Inflammatory macrophage treated with lipopolysaccharide for 1 hour (primary cell): ENCODE measurements around the gene ZFR2.

Experiments used
- DNase-seq, 2 donors: peaks; one replicate each; pipeline ENCODE4 v3.0.0-alpha.2; 2020 to 2022

ZFR2 gene

DNA sequence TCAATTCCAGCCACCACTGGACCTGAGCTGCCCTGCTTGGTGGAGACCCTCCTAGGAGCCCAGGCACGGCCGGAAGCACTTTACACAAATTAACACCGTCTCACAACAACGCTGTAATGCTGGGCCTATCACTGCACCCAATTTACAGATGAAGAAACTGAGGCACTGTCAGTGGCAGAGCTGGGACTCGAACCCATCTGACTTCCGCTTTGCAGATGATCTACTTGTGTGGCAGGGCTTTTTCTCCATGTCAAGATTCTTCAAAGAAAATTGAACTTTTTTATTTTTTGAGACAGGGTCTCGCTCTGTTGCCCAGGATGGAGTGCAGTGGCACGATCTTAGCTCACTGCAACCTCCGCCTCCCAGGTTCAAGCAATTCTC lies 33.8 kb downstream of the ZFR2 start:
- DNase-seq = no peak

DNA sequence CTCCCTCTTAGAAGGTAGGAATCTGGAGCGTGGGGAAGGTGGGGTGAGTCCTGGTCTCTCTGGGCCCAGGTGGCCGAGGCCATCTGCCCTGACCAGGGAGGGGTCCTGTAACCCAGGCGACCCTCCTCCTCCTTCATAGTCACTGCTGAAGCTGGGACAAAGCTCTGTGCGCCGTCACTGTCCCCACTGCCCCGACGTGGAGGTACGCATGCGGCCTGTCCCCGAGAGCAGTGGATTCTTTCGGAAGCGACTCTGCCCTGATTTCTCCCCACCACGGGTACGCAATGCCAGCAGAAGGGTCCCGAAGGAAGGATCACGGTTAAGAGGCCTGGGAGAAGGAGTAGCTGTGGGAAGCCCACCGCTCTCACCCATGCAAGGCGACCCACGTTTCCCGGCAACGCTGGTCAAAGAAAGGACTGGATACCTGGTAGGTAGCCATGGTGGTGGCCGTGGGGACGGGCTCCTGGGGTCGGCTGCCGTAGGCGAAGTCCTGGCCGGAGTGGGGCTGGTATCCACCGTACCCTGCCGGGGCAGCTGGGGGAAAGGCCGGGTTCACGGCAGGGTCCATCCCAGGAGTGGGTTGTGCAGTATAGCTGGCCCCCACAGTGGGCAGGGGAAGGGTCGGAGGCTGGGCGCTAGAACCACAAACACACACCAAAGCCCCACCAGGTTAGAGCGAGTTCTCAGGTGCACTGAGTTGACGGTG lies 34.3 kb downstream of the ZFR2 start:
- no peak for DNase-seq

DNA sequence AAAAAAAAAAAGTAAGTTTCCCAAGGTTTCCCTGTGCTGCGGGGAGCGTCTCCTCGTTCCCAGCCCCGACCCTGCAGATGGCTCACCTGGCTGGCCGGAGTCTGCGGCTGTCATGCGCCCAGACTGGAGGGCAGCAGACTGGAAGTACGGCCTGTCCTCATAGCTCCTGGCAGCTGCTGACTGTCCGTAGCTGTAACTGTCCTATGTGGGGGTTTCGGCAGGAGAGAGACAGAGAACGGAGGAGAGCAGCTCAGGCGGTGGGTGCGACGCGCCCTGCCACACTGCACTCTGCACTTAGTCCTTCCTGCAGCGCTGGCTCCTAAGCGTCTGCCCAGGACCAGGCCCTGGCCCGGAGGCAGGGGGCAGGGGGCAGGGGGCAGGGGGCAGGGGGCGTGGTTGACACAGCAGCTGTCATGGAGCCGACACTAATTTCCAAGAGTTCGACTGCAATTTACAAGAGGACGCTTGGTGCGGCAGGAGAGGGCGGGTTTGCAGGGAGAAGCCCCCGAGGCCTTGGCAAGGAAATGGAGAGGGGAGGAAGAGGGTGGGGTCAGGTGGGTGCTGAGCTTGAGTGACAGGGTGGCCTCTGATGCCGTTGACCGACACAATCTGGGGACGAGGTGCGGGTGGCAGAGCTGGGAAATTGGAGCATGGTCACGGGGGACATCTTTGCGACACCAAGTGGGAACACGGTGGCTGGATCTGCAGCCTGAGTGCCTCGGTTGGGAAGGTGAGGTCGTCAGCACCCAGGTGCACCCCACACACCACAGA lies 35.1 kb downstream of the ZFR2 start:
- no peak for DNase-seq

DNA sequence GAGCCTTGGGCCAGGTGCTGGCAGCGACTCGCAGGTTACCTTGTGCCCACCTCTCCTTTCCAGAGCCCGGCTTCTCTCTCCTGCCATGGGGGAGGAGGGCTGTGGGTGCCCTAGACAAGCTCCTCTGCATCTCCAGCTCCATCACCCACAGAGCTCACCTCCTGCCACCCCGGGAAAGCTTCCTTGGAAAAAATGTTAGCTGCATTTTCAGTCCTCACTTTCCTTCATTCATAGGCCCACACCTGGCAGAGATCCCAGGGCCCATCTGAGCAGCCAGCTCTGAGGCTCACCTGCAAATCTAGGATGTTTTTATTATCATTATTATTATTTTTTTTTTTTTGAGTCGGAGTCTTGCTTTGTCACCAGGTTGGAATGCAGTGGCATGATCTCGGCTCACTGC lies 36.8 kb downstream of the ZFR2 start:
- DNase-seq = no peak

DNA sequence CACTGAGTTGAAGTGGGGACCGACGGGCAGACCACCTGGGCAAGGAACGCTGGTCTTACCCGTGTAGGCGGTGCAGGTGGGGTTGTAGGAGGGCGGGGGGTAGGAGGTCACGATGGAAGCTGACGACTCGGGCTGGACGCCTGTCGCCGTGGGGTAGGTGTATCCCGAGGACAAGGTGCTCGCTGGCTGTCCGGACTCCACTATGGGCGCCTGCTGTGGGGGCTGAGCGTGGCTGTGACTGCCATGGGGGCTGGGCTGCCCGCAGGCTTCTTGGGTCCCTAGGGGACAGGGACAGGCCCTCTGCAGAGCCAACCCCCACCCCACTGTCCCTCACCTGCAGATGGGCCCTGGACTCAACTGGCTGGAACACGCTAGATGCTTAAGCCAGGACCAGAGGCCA lies 37.2 kb downstream of the ZFR2 start:
- DNase-seq = no peak

DNA sequence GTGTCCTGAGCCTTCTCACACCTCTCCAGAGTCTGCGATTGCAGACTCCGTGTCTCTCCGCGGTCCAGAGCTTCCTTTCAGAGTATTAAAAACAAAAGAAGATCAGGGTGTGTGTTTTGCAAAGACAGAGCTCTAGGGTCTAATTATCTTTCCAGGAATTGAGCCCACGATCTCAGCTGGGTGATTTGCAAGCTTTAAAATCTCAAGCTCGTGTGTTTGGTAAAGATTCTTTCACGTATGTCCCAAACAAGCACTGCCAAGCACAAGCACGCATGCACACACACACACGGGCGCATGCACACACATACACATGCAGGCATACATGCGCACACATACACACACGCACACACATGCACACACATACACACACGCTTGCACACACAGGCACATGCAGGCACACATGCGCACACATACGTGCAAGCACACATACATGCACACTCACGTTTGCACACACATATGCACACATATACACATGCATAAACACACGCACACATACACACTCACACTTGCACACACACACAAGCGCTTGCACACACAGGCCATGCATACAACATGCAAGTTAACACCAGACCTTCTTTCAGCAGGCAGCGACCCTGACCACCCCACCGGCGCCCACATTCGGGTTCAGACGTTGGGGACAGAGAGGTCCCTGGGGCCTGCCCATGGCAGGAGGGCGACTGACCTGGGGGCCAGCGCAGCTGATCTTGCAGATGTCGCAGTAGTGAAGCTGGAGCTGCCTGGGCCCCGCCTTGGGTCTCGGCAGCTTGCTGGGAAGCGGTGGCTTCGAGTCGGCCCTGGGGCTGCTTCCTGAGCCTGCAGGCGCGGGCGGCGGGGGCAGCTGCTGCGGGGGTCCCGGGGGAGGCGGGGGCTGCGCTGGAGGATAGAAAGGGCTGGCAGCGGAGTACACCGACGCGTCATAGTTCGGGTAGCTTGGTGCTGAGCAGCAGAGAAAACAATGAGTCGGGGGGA lies 37.9 kb downstream of the ZFR2 start:
- DNase-seq = no peak

DNA sequence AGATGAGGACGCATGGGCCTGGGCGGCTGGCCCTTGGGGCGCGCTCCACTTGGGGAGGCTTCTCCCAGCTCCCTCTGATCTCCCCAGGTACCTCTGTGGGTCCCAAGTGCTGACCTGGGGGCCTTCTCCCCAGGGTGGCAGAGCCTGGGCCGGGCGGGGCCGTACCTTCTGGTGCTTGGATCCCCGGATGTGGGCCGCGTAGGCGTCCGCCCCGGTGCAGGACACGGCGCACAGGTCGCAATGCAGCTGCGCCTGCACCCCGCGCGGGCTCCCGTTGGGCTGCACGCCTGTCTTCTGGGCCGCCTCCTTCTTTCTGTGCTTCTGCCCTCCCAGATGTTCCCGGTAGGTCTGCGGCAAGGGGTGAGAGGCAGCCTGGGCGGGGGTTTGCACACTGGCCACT lies 41.5 kb downstream of the ZFR2 start:
- DNase-seq = no peak

DNA sequence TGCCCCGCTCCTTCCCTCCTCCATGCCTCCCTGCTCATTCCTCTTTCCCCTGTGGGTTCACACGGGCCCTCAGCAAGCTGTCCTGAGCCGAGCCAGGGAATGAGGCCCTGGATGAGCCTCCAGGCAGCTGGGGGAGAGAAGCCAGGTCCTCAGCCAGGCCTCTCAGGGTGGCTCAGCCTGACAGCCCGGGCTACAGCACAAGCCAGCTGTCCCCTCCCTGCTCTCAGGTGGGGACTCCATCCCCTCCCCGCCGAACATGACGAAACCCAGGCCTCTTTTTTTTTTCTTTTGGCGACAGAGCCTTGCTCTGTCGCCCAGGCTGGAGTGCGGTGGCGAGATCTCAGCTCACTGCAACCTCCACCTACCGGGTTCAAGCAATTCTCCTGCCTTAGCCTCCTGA lies 42.7 kb downstream of the ZFR2 start:
- DNase-seq = no peak

DNA sequence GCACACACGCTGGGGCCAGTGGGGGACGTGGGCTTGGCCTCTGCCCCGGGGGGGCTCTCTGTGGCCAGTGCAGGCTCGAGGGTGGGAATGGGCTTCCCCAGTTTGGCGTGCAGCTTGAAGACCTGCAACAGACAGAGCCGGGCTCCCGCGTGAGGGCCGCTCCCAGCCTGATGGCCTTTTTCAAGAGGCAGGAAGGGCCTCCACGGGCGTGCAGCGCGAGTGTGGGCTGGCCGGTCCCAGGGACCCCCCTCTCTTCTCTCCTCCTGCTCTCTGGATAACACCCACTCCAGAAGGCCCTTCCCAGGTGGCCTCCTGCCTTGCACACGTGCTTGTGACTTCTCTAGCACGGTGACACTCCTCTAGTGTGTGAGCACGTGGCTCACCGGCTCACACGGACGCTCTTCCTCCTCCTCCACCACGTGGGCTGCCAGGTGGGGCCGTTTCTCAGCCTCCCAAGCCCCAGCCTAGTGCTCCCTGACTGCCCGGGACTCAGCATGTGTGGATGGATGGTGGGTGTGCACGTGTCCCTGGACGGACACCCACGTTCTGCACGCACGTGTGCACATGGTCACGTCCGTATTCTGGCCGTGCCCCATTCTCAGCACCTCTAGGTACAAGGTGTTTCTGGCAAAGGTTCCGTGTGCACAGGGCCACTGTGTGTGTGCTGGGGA lies 43.4 kb downstream of the ZFR2 start:
- DNase-seq = no peak

DNA sequence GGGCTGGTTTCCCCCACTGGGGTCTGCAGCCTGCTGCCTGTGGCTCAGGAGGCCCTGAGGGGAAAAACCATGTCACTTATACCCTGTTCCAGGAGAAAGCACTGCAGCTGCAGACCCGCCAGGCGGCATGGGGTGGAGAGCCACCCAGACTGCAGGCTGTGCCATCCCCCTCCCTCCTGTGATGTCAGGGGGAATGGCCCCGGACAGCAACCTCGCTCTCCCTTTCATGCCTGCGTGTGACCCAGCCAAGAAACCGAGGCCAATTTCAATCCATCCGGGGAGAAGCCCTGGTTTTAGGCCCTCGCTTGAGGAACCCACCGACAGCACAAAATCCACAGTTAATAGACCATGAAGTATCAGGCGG lies 45.5 kb downstream of the ZFR2 start:
- DNase-seq = no peak

DNA sequence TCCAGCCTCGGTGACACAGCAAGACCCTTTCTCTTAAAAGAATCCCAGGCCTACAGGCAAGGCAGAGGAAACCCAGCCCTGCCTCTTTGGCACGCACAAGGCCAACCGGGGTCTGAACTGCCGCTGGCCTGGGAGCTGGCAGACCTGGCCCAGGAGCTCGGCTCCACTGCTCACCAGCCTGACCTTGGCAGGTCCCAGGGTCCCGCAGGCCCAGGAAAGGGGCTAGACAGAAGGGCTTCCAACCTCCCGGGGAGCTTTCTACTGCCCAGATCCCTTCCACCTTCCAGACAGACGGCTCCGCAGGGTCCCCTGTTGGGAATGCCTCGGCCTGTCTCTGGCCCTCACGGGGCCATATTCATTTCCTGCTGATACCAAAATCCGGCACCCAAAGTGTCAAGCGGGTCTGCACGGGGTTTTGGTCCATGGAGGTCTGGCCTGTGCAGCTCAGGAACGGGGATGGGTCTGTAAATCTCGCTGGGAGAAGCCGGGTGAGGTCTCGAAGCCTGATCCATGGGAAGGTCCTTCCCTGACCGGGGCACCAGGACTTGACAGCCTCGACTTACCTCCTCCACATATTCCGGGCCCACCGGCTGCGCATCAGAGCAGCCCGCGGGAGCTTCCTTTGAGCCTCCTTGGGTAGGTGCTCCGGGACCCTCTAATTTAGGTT lies 46.0 kb downstream of the ZFR2 start:
- no peak for DNase-seq

DNA sequence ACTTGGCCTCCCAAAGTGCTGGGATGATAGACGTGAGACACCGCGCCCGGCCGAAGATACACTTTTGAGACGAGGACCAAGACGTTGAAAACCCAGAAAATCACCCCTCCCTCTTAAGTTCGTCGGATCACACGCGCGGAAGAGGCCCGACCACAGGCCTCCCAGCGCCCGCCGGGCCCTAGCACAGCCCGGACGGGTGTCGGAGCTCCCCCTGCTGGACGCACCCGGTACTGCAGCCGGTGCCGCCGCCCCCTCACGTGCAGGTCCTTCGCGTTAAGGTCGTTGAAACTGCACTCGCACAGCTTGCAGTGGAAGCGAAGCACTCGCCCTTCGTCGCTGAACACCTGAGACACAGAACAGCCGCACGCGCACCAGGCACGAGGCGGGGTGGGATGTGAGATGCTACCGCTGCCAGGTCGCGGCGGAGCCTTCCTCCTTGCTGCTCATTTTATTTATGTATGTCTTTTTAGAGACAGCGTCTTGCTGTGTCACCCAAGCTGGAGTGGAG lies 46.9 kb downstream of the ZFR2 start:
- DNase-seq = peak; percentile 60 to 93

DNA sequence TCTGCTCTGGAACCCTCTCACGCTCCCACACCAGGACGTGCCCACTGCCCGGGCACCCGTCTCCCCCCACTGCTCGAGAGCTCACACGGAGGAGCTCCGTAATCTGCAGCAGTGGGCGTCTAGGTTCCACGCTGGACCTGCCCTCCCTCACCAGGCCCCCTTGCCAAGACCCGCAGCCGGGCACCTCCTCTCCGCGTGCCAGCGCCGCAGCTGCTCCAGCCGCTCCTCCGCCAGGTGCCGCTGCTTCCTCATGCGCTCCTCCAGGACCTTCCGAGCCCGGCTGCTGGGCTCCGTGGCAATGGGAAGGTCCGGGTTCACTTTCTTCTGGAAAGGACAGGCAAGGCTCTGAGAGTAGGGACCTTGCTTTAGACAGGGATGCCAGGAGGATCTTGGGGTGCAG lies 47.7 kb downstream of the ZFR2 start:
- DNase-seq = no peak

DNA sequence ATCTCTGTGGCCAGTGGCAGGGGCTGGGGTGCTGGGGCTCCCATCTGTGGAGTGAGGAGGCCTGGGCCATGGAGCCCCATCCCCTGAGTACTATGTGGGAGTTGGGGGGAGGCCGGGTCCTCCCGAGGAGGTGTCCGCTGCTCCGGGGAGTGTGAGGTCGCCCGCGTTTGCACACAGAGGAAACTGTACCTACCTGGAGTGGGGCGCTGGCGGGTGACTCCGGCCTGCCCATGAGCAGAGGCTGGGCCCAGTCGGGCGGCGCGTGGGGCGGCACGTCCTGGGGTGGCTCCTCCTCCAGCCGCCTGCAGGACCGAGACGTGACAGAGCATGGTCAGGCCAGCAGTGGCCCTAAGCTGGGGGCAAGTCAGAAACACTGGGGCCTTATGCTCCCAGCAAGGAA lies 48.8 kb downstream of the ZFR2 start:
- no peak for DNase-seq

DNA sequence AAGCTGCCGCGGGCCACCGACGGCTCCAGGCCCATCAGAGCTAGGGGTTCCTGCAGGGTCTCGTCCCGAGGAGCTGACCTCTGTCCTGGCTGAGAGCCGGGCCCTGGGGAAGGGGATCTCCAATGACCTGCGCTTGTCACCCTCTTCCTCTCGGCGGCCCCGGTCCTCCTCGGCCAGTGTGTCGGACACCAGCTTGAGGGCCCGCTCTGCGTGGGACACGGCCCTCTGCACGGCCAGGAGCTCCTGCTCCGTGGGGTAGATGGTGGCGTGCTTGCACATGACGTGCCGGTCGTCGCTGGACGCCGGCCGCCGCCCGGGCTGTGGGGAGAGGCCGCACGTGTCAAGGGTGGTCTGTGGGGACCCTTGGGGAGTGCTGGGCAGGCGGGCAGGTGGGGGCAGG lies 49.9 kb downstream of the ZFR2 start:
- DNase-seq = no peak

DNA sequence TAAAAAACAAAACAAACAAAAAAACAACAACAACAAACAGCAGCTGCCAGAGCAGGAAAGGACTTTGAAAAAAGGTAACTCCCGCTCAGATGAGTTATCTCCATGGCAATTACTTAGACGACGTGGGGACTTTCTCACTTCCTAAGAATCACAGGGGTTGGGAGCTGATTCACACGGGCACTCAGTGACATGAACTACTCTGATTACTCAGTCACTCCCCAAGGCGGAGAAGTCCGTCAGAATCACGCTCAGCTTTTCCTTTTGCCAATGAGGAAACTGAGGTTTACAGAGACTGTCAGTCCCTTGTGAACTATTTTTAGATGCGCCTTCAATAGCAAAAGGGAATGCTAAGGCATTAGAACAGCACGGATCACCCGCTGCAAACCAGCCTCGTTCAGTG lies 50.4 kb downstream of the ZFR2 start:
- peak; percentile 92 to 98 for DNase-seq

DNA sequence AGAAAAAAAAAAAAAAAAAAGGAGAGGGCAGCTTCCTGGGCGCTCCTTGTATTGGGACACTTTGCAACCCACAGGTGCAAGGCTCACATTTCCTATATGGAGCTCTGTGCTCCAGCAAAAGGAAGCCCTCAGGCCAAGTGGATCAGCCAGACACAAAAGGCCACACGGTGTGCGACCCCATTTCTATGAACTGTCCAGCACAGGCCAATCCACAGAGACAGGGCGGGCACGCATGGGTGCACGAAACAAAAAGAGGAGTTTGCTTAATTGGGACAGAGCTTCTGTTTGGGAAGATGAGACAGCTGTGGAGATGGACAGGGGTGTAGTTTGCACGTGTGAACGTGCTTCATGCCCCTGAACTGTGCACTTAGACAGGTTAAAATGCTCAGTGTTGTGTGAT lies 51.1 kb downstream of the ZFR2 start:
- no peak for DNase-seq

DNA sequence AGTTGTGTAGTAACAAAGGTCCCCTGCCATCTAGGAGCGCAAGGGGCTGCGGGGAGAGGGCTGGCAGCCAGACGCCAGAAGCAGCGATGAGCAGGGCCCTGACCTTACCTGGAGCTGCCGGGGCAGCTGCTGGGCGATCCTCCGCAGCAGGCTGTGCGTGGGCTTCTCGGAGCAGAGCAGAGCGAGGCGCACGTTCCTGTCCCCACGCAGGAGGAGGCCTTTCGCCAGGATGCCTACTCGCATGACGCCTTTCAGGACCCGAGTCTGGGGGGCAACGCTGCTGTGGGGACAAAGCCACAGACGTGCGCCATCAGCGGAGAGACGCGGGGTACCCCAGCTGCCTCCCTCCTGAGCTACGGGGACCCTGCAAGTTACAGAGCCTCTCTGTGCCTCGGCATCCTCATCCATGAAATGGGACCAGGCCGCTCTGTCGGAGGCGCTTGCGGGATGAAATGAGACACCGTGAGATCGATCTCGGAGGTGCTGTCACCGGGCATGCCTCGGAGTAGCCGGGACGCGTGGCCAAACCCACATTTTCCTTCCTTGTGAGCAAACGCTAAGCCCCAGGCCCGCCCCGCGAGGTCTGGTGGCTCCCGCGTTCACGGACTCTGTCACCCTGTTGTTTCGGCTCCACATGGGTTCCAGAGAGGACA lies 52.1 kb downstream of the ZFR2 start:
- no peak for DNase-seq

DNA sequence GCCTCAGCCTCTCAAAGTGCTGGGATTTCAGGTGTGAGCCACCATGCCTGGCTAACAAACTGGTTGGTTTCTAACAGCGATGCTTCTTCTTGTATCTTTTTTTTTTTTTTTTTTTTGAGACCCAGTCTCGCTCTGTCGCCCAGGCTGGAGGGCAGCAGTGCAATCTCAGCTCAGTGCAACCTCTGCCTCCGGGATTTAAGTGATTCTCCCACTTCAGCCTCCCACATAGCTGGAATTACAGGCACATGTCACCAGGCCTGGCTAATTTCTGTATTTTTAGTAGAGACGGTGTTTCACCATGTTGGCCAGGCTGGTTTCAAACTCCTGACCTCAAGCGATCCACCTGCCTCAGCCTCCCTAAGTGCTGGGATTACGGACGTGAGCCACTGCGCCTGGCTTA lies 52.7 kb downstream of the ZFR2 start:
- peak in 1 of 2 donors; percentile 23 for DNase-seq

DNA sequence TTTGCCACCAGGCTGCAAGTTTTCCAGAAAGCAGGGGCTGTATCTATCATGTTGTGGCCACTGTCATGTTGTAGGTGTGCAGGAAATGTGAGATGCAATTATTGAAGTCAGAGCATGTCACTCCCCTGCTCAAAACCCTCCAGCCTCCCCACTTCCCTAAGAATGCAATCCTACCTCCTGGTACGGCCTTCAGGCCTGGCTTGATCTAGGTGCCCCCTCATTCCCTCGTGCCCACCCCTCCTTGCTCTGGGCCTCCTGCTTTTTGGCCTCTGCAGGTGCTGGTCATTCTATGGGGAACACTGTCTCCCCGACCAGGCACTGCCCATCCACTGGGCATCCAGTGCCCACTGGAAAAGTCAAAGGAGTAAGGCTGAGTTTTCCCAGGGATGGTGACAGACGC lies 54.2 kb downstream of the ZFR2 start:
- DNase-seq = no peak

DNA sequence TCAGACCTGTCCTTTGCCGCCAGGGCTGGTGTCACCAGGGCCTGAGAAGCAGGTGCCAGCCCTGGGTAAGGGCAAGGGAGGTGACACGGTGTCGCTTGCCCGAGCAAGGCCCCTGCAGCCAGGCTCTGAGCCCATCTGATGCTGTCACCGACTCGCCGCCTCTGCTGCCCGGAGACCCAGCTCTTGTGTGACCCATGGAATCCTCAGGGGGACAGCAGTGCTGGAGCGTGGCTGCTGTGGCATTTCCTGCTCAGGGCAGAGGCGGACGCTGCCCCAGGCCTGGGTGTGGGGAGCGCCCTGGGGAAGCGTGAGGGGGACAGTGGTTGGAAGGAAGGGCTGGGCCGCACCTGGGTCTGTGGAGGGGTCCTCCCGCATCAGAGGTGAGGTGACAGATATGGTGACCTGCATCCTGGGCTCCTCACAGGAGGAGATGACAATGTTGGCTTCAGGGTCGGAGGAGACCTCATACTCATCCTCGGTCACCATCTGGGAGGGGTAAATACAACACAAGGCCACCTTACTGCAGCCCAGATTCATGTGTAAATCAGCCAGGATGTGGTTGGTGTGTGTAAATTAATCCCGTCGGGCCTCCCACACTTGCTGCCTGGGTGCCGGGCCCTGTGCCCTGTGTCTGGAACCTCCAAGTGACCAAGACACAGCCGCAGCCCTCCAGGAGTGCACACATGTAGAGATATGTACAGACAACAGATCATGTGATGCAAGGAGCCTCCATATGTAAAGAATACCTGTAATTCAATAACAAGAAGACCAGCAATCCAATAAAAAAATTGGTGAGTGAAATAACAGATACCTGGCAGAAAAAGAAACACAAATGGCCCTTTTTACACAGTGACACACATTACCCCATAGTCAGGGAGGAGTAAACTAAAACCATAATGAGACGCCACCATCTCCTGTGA lies 55.1 kb downstream of the ZFR2 start:
- no peak for DNase-seq
